C4-2B (cell line): Measurements from ENCODE around the gene METAP1D.

Experiments
- ZFX ChIP-seq: fragments of 450-650 bp; IDR thresholded peaks from 2 replicates; pipeline ENCODE4 v1.6.1; 2017
- TF ChIP-seq, protein P1 (sequence below): fragments of 450-650 bp; conservative IDR thresholded peaks from 2 replicates; pipeline ENCODE4 v1.5.1; 2017; ENCODE audit warnings: mild to moderate bottlenecking

DNA sequence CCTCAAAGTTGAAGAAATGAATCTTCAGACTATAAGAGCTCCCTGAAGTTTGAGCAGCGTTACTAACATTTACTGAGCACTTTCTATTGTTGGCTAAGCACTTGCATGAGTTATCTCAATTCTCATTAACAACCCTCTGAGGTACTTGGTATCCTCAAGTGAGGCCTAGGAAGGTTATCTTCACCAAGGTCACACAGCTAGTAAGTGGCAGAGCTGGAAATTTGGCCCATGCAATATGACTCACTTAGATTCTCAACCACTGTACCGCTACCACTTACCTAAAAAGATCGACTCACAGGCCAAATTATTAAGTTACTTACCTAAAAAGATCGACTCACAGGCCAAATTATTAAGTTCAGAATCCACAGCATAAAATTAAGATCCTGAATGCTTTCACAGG lies 8.7 kb upstream of the METAP1D start:
- TF ChIP-seq, protein P1, sequence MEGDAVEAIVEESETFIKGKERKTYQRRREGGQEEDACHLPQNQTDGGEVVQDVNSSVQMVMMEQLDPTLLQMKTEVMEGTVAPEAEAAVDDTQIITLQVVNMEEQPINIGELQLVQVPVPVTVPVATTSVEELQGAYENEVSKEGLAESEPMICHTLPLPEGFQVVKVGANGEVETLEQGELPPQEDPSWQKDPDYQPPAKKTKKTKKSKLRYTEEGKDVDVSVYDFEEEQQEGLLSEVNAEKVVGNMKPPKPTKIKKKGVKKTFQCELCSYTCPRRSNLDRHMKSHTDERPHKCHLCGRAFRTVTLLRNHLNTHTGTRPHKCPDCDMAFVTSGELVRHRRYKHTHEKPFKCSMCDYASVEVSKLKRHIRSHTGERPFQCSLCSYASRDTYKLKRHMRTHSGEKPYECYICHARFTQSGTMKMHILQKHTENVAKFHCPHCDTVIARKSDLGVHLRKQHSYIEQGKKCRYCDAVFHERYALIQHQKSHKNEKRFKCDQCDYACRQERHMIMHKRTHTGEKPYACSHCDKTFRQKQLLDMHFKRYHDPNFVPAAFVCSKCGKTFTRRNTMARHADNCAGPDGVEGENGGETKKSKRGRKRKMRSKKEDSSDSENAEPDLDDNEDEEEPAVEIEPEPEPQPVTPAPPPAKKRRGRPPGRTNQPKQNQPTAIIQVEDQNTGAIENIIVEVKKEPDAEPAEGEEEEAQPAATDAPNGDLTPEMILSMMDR, result no peak
- no peak for TF ChIP-seq ZFX
